Frontal cortex (tissue), 4 donors: Measurements from ENCODE around the gene DPEP2NB. TPM values are rescaled to one million over a fixed set of nuclear protein-coding genes. Genes with fewer than 3 reads are reported as not detected.

Experiments used
- DNase-seq, 2 donors: peaks; one replicate each; pipeline ENCODE4 v3.0.0; 2012; ENCODE audit warnings: low spot score in 2 of 2
- FAIRE-seq: peaks from 2 replicates; lab custom pipeline; 2012; peaks lifted over from hg19 to GRCh38; lab: Jason Lieb, UNC
- small RNA-seq: library from RNA; depleted of rRNA; stranded (forward); fragments of <200 nt; gene quantifications from one replicate; pipeline ENCODE3, GENCODE V24; 2014
- total RNA-seq: library from RNA; depleted of rRNA; stranded (reverse); fragments of >200 nt; gene quantifications from one replicate; pipeline ENCODE4 v1.2.3, GENCODE V29; 2014
- donor health status: control.
- donor health status: control.
- donor health status: control.

Gene DPEP2NB
- total RNA-seq, 1 donor from 2014 or later = not detected

- FAIRE-seq (no peak), DNase-seq (no peak)
Observed at GRCh38 chr16:67965668-67966548, 49.8 kb downstream of the DPEP2NB start.

- FAIRE-seq (no peak), DNase-seq (no peak)
Observed at GRCh38 chr16:67964477-67965131, 51.1 kb downstream of the DPEP2NB start.

GRCh38 chr16:67963662-67964321 is 51.9 kb downstream of the DPEP2NB start:
- DNase-seq (no peak), FAIRE-seq (no peak)

Small RNA genes lying within 50 kb of the gene (small RNA-seq; reads per million reads assigned to genes)
- gene RNU6-359P = not detected

Other genes with a start within 250 kb of the DPEP2NB start
- 3.7 TPM for gene RANBP10, start 209.4 kb downstream of the DPEP2NB start, total RNA-seq
- gene TSNAXIP1, start 209.0 kb downstream of the DPEP2NB start, total RNA-seq = 4.5 TPM
- gene THAP11, start 173.6 kb downstream of the DPEP2NB start, total RNA-seq = 26.5 TPM
- 70.9 TPM for gene NUTF2, start 169.0 kb downstream of the DPEP2NB start, total RNA-seq
- gene CENPT, start 168.2 kb downstream of the DPEP2NB start, total RNA-seq = 25.3 TPM
- gene EDC4, start 142.9 kb downstream of the DPEP2NB start, total RNA-seq = 64.0 TPM
- gene NRN1L, start 131.0 kb downstream of the DPEP2NB start, total RNA-seq = not detected
- 6.5 TPM for gene PSKH1, start 122.7 kb downstream of the DPEP2NB start, total RNA-seq
- gene CTRL, start 84.0 kb downstream of the DPEP2NB start, total RNA-seq = 2.0 TPM
- gene PSMB10, start 79.1 kb downstream of the DPEP2NB start, total RNA-seq = 13.0 TPM
- gene LCAT, start 71.8 kb downstream of the DPEP2NB start, total RNA-seq = 0.82 TPM
- 6.5 TPM for gene SLC12A4, start 47.3 kb downstream of the DPEP2NB start, total RNA-seq
- gene DPEP3, start 35.4 kb downstream of the DPEP2NB start, total RNA-seq = not detected
- 0.82 TPM for gene DPEP2, start 16.4 kb downstream of the DPEP2NB start, total RNA-seq
- 13.5 TPM for gene DDX28, start 7.3 kb upstream of the DPEP2NB start, total RNA-seq
- gene DUS2, start 7.4 kb upstream of the DPEP2NB start, total RNA-seq = 11.0 TPM
- 21.6 TPM for gene NFATC3, start 69.5 kb upstream of the DPEP2NB start, total RNA-seq
- not detected for gene ESRP2, start 220.2 kb upstream of the DPEP2NB start, total RNA-seq
- 18.3 TPM for gene PLA2G15, start 229.5 kb upstream of the DPEP2NB start, total RNA-seq
- 17.1 TPM for gene SLC7A6, start 248.6 kb upstream of the DPEP2NB start, total RNA-seq